H4 (cell line): ENCODE results near the gene SMG1. TPM values are rescaled to one million over a fixed set of nuclear protein-coding genes. Genes with fewer than 3 reads are reported as not detected.

ENCODE experiments used
- DNase-seq: peaks from one replicate; pipeline ENCODE4 v3.0.0-alpha.2; 2015; ENCODE audit warnings: low spot score
- total RNA-seq: library from RNA; depleted of rRNA; stranded (reverse); fragments of >200 nt; shearing (Covaris generic); gene quantifications from 2 replicates; pipeline ENCODE4 v1.2.3, GENCODE V29; 2014

The SMG1 gene
- total RNA-seq, 1 experiment from 2014 or later: 14.5 TPM

DNA sequence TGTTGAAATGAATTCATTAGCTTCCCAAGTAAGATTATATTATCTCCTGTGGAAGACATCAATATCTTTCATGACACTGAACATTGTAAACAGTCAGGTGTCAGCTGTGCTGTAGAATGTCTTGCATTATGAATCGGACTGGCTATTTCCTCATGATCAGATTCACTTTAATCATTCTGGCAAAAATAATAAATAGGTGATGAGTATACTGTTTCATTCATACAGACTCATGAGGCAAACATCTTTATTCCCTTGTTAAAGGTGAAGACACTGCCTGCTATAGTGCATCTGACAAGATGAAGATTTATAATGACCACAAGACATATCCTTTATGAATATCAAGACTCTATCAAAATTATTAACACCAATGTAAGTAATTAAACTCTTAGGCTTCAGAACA is 73.6 kb downstream of the SMG1 start:
- no peak for DNase-seq

DNA sequence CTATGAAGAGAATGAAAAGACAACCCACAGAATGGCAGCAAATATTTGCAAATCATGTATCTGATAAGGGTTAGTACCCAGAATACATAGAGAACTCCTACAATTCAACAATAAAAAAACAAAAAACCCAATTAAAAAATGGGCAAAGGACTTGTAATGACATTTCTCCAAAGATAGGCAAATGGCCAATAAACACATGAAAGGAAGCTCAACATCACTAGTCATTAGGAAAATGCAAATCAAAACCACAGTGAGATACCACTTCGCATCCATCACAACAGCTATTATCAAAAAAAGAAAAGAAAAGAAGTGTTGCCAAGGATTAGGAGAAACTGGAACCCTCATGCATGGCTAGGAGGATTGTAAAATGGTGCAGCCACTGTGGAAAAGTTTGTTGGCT is 79.8 kb downstream of the SMG1 start:
- DNase-seq: no peak

DNA sequence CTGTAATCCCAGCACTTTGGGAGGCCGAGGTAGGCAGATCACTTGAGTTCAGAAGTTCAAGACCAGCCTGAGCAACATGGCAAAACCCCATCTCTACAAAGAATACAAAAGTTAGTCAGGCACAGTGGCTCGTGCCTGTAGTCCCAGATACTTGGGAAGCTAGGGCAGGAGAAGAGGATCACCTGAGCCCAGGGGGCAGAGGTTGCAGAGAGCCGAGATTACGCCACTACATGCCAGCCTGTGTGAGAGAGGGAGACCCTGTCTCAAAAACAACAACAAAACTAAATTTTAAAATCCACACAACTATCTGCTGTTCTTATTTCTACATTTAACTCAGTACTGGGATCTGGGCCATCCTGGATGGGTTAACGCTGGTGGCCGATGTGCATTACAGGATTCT is 83.6 kb downstream of the SMG1 start:
- no peak for DNase-seq

DNA sequence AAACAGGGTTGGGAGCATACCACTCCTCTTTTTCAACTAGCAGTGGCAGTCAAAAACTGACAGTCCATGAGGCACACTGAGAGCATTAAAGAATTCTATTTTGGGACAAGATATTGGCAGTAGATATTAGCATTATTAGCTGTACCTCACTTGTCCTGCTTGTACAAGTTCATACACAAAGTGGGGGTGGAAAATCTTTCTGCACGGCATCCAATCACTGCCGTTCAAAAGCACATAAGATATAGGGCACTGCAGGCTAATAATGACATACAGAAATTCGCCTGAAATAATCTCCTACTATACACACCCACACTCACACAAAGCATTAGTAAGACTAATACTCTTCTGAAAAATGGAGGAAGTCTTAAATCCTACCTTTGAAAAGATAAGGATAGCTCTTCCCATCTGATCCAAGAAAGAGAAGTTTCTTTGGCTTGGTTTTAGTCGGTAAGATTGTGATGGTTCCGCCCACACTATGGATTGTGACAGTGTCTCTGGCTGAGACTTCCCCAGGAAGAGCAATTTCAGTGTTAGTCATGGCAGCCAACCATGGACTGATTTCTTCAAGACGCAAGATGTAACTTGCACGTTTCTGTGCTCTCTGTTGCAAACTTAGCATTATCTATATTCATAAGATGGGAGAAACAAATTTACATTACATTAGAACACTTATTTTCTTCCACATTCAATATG is 84.2 kb downstream of the SMG1 start:
- no peak for DNase-seq

DNA sequence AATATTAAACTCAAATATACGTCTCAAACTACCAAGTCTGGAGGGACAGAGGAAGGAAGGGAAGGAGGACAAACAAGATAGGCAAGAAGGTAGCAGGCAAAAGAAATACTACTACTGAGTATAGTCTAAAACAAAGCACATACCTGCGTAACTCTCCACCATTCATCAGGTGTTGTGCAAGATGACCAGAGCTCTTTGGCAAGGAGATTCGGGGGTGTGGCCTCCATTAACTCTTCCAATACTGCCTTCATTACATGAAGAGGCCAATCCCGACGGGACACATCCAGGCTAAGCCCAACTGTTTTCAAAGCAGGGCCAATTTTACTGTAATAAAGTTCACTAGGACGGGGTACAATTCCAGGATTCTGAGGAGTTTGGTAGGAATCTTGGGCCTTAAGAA is 86.7 kb downstream of the SMG1 start:
- DNase-seq: no peak

DNA sequence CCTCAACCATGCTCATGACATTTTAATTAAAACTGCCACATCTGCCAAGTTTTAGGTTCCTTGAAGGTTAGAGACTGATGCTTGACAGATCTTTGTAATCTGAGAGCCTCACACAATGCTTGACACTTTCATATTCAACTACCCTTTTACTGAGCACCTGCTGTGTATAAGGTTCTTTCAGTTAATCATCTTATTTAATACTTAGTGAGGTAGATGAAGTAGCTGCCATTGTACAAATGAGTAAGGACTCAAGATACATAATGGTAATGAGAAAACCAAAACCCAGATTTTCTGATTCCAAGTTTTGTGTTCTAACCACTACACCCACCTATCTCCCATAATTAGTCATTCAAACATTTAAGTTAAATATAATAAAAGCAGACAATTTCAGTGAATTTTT is 89.5 kb downstream of the SMG1 start:
- DNase-seq: no peak

DNA sequence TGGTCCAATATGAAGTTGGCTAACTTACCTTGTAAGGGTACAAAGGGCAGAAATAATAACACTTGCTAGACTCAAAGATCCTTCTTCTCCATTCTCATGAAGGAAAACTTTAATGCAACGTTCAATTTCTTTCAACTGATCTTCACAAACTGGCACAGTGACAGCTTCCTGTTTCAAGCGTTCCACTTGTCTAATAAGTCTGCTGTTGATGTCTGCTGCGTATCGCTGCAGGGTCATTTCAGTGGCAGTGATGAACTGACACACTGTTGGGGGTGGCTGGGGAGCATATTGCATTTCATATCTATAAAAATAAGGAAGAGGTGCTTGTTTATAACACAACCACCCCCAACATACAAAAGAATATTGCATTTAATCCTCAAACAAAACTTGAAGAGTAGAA is 91.3 kb downstream of the SMG1 start:
- no peak for DNase-seq

DNA sequence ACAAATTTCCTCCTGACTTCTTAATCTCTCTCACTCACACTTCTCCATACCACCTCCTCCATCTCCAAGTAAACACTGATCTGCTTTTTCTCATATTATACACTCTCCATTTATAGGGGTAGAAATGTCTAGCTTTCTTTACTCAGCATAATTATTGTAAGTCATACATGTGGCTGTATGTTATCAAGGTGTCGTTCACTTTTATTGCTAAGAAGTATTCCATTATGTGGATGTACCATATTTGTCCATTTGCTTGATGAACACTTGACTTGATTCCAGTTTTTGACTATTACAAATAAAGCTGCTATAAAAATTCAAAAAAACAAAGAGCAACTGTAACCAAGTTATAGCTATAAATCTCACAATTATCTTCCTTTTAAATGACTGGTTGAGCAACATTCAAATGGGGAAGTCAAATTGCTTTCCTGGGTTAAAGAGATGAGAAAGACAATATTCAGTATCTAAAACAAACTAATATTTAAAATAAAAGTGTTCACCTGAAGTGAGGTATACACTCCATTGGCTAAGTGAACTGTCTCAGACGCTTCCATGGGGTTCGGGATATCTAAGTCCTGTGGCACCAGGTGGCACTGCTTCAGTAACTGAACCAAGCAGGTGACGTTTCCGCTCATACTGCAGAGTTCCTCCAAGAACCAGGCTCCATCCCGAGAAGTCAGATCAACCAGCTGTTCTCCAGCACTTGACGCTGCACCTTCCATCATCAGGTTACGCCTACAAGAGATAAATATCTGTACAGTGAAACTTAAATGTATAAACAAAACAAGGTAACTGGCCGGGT is 92.3 kb downstream of the SMG1 start:
- DNase-seq: no peak

DNA sequence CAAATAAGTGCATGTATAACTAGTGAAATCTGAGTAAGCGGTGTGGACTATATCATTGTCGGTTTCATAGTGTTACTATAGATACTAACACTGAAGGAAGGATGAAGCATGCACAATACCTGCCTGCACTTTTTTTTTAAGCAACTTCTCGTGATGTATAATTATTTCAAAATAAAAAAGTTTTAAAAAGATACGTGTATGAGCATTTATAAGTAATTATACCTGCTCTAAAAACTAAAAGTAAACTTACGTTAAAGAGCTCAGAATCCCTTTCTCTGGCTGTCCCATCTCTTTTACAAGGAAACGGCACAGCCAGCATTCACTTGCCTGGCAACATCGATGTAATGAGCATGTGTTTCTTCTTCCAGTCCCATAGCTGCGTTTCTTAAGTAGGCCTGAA is 93.6 kb downstream of the SMG1 start:
- DNase-seq: no peak

DNA sequence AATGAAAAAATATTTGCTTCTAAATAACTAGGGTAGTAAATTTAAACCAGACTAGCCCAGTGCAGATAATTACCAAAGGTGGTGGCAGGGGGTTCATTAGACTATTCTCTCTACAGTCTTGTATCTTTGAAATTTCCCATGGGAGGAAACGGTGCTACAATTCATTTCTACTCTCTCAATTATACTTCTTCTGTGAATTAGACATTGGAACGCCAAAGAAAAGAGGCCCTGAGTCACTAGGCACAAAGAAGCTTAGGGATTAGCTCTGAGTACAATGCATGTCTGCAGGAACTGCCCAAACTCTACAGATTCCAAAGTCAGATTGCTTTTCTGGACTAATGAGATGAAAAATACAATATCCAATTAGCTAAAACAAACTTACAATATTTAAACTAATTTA is 94.2 kb downstream of the SMG1 start:
- DNase-seq: no peak

DNA sequence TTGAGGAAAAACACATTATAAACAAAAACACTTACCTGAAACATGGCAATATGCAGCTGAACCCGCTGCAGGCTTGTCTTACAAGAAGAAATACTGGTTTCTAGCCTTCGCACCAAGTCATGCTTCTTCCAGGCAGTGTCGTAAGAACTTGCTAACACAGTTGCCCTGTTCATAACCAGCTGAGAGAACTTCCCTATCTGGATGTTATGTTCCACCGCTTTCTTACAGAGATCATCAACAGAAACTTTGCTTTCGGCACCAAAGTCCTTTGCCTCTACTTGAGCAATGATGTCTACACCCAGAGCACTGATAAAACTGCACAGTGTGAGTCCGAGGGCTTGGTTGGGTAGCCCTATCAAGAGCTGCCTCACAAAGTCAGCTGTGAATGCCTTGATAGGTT is 97.0 kb downstream of the SMG1 start:
- DNase-seq: no peak

DNA sequence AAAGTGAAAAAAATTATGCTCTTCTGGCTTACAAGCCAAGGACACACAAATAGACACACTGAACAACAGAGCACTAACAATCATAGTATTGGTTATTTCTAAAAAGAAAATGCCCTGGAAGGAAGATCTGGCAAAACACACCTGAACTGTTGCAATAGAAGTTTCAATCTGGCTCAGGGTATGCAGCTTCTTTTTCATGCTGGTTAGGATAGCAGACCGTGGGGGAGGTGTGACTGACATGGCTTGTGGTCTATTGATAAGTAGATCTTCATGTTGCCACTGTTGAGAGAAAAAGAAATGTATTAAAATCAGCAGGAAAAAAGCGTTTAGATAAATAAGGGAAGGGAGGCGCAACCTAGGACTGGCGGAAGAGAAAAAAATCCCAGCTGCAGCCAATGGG is 98.3 kb downstream of the SMG1 start:
- DNase-seq: no peak

DNA sequence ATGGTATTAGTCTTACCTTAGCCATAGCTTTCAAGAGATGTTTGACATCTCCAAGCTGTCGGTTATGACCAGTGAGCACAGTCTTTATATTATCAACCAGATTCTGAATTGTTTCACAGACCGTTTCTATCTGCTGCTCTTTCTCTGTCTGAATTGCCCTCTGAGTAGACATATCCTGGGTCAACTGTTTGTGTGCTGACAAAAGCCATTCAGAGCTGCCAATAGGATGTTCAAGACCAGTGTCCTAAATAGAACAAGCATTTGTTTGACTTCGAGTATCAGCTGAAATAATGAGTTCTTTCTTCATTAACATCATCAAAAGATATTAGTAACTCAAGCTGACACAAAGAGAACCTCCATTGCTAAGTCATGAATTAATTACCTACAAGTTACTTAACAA is 109.9 kb downstream of the SMG1 start:
- no peak for DNase-seq

DNA sequence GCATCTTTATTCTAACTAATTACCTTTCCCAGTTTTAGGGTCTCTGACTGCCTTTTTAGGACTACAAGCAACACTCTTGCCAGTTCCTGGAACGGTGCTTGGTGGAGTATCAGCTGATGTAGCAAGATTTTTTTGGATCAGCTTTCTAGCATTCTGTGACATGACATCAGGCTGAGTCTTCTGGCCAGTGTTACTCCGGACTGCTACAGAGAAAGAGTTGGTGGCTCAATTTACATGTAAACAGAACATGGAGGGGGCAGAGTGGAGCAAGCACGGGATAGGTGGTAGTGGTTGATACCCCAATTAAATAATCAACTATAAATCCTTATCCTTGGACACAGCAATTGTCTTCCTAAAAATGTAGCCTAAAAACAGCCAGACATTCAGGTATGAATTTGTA is 114.3 kb downstream of the SMG1 start:
- DNase-seq: no peak

DNA sequence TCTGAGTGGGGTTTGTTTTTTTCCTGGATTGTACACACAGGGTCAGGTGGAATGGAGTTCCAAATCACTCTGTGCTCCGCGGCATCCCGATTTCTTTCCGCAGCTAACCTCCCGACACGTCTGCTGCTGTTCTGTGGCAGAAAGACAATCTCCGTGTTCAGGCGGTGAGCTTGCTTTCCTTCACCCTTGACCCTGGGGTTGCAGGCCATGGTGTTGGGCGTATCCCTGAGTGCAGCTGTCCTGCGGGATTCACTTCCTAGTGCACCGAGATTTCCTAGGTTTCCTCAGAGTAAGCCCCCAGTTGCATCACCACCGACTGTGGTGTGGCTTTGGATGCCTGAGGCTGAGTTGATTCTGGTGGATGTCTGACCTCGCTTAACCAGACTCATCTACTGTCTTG is 117.0 kb downstream of the SMG1 start:
- DNase-seq: no peak

DNA sequence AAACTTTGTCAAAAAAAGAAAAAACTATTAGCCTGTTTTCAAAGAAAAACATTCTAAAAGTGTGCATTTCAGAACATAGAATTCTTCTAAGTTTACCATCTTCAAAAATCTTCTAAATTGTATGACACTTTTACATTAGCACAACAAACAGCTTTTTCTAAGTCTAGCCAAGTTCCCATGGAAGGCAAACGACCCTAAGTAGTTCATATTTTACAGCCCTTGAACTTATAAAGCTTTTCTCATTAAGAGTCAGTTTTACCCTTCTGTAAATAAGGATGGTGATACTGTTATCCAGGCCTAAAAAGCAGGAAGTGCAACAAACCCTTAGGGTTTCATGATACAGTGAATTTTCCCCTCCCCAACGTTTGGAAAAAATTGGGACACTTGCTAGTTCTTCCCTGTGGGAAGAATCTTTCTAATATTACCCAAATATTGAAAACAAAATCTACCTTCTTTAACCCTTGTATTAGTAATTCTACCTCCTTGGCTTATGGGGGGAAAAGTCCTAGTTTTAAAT is 120.9 kb downstream of the SMG1 start:
- no peak for DNase-seq

DNA sequence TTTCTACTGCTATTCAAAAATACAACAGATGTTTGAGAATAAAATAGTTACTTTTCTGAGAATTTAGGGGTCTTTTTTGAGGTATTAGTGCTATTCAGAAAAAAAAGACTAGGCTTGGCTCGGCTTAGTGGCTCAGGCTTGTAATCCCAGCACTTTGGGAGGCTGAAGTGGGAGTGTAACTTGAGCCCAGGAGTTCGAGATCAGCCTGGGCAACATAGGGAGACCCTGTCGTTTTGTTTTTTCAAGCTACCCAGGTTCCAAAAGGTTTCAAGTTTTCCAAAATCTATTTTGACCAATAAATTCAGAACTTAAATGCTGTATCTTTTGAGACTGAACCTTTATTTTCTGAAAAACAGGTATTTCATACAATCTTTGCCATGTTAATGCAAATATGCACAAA is 121.7 kb downstream of the SMG1 start:
- DNase-seq: no peak

DNA sequence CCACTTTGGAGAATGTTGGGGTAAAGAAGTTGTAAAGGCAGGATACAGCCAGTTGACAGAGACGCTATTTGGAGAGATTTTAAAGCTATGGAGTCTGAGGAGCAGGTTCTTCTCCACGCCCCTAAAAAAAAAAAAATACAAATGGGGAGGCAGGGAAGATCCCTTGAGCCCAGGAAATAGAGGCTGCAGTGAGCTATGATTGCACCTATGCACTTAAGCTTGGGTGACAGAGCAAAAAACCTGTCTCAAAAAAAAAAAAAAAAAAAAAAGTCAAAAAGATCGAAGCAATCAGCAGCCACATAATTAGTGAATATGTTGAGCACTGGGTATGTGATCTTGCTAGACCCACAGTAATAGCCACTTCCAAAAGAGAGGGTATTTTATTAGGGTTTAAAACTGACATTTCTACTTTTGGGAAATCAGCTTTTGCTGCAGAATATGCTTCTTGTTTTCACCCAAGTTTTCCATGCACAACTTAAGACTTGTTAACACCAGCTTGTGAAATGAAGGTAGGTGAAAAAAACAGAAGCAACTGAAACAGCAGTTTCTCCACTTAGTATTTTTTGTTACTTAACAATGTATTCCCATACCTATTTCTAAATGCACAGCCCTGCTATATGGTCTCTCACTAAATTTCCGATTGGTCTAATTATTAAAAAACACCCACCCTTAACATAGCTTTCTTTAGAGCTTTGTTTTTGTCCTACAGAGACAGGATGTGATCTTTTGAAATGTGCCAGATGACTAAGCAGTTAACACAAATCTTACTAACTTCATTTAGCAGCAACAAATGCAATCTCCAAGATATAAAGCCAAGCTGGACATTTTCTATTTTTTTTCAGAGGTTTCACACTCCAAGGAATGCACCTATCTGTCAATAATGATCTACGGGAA is 122.4 kb downstream of the SMG1 start:
- DNase-seq: peak; percentile 25

DNA sequence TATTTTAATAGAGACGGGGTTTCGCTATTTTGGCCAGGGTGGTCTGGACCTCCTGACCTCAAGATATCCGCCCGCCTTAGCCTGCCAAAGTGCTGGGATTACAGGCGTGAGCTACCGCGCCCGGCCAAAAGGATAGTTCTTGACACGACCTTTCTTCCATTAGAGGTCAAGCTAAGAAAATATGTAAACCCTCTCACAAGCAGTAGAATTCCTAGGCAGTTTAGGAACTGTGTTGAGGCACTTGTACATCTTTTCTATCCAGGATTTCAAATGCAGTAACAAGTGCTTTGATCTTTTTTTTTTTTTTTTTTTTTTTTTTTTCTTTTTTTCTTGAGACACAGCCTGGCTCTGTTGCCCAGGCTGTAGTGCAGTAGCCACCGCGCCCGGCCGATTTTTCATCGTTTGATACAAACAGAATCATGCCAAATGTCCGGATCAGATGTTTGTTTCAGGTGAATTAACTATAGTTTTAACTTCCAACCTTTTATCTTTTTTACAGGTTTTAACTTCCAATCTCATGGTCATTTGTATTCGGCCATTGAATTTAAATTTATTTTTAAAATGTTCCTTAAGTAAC is 123.4 kb downstream of the SMG1 start:
- DNase-seq: no peak

DNA sequence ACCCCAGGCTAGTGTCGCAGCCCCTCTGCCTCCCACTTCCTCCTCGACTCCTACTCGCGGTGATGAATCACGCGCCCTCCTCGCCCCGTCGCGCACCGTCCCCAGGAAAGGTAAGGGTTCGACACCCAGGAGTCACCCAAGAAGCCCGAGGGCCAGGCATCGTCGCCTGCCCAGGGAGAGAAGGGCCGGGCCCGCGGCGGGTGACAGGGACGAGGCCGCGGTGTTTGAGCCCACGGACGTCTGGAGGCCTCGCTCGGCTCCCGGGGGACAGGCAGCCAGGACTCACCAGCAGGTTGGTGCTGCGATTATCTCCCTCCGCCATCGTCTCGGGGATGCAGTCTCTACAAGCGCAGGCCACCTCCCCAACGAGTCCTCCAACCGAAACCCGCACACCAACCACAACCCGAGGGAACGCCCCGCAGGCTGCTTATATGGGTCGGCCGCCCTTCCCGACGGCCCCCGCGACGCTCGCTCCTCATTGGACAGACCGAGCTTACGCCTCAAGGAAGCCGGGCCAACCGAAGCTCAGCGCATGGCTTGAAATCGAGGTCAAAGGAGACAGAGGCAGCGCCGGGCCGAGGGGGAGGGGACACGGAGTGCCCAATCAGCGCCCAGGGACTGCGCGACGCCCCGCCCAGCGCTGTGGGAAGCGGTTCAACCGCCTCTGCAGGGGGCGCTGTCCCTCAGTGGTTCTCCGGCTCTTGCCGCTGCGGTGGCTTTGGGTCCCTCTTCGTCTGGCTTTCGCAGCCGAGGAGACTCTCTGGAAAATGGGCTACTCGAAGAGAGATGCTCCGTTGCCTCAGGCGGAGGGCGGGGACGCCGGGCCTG is 124.8 kb downstream of the SMG1 start, which contains the start of gene ARL6IP1:
TSS of gene ARL6IP1 (minus strand) at position 405 of the 828 bp plus-strand sequence. CDS start at position 322, 83 bp downstream.
- peak; percentile 100 for DNase-seq

DNA sequence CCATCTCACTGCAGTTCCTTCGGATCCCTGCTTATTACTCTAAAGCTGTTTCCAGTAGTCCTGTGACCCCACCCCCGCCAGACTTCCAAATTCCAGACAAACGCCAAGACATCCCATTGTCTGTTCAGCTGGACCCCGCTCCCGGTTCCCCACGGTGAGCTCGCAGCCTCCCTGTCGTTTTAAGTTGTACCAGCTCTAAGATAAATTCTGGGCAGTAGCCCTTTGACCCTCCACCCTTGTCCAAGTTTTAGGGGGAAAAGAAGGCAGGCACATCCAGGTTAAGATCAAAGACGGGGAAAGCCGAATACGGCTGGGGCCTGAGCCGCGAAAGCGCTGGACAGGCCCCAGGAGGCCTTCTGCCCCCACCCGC is 125.4 kb downstream of the SMG1 start:
- DNase-seq: no peak
